ENCODE measurements around the gene SMTNL2. TPM values are rescaled to one million over a fixed set of nuclear protein-coding genes. Genes with fewer than 3 reads are reported as not detected.

The SMTNL2 gene
- total RNA-seq, 1 donor from 2014 or later: 8.6 TPM

GRCh38 chr17:4625181-4625617 lies 40.9 kb downstream of the SMTNL2 start:
- no peaks in the 10 kb centered on the region for H3K36me3 Mint-ChIP-seq (ENCODE audit: insufficient read depth)
- DNase-seq (ENCODE audit: low spot score, unreplicated experiment): no peak
- H3K27me3 Mint-ChIP-seq: peaks cover 25% of the 10 kb centered on the region
- no peaks in the 10 kb centered on the region for H3K9me3 Mint-ChIP-seq (ENCODE audit: low read depth)
- no peak overlapping the region for H3K4me3 Mint-ChIP-seq (ENCODE audit: low read depth)
- no peak overlapping the region for H3K27ac Mint-ChIP-seq
- TF ChIP-seq, protein P1, sequence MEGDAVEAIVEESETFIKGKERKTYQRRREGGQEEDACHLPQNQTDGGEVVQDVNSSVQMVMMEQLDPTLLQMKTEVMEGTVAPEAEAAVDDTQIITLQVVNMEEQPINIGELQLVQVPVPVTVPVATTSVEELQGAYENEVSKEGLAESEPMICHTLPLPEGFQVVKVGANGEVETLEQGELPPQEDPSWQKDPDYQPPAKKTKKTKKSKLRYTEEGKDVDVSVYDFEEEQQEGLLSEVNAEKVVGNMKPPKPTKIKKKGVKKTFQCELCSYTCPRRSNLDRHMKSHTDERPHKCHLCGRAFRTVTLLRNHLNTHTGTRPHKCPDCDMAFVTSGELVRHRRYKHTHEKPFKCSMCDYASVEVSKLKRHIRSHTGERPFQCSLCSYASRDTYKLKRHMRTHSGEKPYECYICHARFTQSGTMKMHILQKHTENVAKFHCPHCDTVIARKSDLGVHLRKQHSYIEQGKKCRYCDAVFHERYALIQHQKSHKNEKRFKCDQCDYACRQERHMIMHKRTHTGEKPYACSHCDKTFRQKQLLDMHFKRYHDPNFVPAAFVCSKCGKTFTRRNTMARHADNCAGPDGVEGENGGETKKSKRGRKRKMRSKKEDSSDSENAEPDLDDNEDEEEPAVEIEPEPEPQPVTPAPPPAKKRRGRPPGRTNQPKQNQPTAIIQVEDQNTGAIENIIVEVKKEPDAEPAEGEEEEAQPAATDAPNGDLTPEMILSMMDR (IDR thresholded peaks at IDR 0.05; ENCODE audit: unreplicated experiment): no peak
- H3K4me1 Mint-ChIP-seq (ENCODE audit: low read depth): peaks cover 3% of the 10 kb centered on the region

GRCh38 chr17:4626734-4627256 lies 42.5 kb downstream of the SMTNL2 start:
- no peak for DNase-seq (ENCODE audit: low spot score, unreplicated experiment)
- TF ChIP-seq, protein P1 (IDR thresholded peaks at IDR 0.05; ENCODE audit: unreplicated experiment): no peak
- Mint-ChIP-seq H3K4me3 (ENCODE audit: low read depth) (no peak overlapping the region), H3K27ac (no peak overlapping the region), H3K4me1 (ENCODE audit: low read depth) (peaks cover 3% of the 10 kb centered on the region), H3K27me3 (peaks cover 27% of the 10 kb centered on the region), H3K36me3 (ENCODE audit: insufficient read depth) (no peaks in the 10 kb centered on the region), H3K9me3 (ENCODE audit: low read depth) (no peaks in the 10 kb centered on the region)

DNA sequence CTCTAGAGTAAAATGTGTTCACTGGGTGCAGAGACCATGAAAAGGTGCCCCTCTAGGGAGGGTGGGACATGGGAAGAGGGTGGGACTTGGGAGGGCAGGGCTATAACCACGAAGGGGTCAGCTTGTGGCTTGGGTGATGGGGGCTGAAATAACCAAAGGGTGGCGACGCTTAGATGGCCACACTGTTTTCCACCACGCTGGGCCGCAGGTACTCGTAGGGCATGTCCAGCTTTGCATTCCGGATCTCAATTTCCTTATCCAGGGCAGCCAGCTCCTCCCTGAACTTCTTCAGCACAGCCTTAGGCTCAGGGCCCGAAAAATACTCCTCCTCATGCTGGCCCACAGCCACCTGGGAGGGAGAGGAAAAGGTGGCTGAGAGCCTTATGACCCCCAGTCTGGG lies 47.1 kb downstream of the SMTNL2 start:
- Mint-ChIP-seq H3K9me3 (ENCODE audit: low read depth) (no peaks in the 10 kb centered on the region), H3K27ac (no peak overlapping the region), H3K4me1 (ENCODE audit: low read depth) (no peaks in the 10 kb centered on the region), H3K27me3 (peaks cover 49% of the 10 kb centered on the region), H3K4me3 (ENCODE audit: low read depth) (no peak overlapping the region), H3K36me3 (ENCODE audit: insufficient read depth) (no peaks in the 10 kb centered on the region)
- DNase-seq (ENCODE audit: low spot score, unreplicated experiment): no peak
- TF ChIP-seq, protein P1 (IDR thresholded peaks at IDR 0.05; ENCODE audit: unreplicated experiment): no peak

DNA sequence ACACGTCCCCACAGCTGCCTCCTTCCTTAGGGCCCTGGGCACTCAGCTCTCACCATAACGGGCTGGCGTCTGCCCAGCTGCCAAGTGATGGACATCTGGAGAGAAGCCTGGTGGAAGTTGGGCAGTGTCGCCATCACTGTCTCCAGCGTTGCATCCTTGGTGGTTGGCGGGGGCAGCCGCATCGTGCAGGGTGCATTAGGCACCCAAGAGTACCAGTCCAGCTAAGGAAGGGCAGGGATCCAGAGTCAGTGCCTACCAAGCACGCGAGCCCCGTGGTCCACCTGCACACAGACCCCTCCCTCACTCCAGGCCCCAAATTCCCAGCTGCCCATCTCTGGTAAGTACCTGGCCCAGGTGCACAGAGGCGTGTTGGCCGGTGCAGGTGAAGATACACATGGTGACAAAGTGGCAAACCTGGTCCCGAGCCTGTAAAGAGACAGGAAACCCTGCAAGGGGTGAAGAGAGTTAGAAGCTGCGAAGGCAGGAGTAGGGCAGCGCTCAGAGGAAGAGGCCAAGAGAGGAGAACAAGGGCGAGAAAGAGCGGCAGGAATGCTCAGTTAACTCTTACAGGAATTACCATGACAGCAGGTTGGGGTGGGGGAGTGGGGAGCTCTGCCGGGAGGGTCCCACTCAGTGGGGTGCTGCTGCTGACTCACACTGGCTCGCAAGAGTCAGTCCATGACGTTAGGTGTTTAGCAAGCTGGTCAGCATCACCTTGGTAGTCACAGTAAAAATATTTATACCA lies 47.7 kb downstream of the SMTNL2 start:
- DNase-seq (ENCODE audit: low spot score, unreplicated experiment): no peak
- TF ChIP-seq, protein P1 (IDR thresholded peaks at IDR 0.05; ENCODE audit: unreplicated experiment): no peak
- Mint-ChIP-seq H3K4me3 (ENCODE audit: low read depth) (no peak overlapping the region), H3K36me3 (ENCODE audit: insufficient read depth) (no peaks in the 10 kb centered on the region), H3K27me3 (peaks cover 50% of the 10 kb centered on the region), H3K9me3 (ENCODE audit: low read depth) (no peaks in the 10 kb centered on the region), H3K4me1 (ENCODE audit: low read depth) (no peaks in the 10 kb centered on the region), H3K27ac (no peak overlapping the region)

DNA sequence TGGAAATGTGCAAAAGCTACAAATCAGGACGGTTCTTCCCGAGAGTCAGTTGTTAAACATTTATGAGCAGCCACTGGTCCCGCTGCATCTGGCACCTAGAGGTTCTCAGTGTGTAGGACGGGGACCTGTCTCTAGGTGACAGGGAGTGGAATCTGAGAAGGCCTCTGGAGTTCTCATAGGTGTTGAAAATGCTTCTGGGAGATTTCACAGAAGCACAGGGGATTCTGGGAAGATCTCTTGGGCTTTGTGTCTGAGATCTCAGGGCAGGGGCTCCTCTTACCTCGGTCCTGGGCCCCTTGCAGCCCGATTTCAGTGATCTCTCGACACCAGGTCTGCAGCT lies 48.2 kb downstream of the SMTNL2 start:
- Mint-ChIP-seq H3K27me3 (peaks cover 51% of the 10 kb centered on the region), H3K36me3 (ENCODE audit: insufficient read depth) (no peaks in the 10 kb centered on the region), H3K4me1 (ENCODE audit: low read depth) (no peaks in the 10 kb centered on the region), H3K9me3 (ENCODE audit: low read depth) (no peaks in the 10 kb centered on the region), H3K27ac (no peak overlapping the region), H3K4me3 (ENCODE audit: low read depth) (no peak overlapping the region)
- DNase-seq (ENCODE audit: low spot score, unreplicated experiment): no peak
- TF ChIP-seq, protein P1 (IDR thresholded peaks at IDR 0.05; ENCODE audit: unreplicated experiment): no peak
